HG03175 (cell line): ENCODE results near the gene SLC12A4.

Experiments
- ATAC-seq: cut with Tn5 transposase; IDR thresholded peaks from one replicate; pipeline ENCODE4 v1.9.1; 2021; ENCODE audit warnings: mild to moderate bottlenecking, moderate library complexity; ENCODE audit not compliant: unreplicated experiment

SLC12A4 gene

GRCh38 chr16:67963662-67964321 lies 4.6 kb downstream of the SLC12A4 start:
- ATAC-seq: no peak

- ATAC-seq: no peak
Measured at GRCh38 chr16:67963292-67963661, 5.2 kb downstream of the SLC12A4 start.

GRCh38 chr16:67962135-67962534 lies 6.3 kb downstream of the SLC12A4 start:
- ATAC-seq: no peak

- no peak for ATAC-seq
Measured at GRCh38 chr16:67961551-67961957, 6.9 kb downstream of the SLC12A4 start.

- no peak for ATAC-seq
Measured at GRCh38 chr16:67959536-67960329, 8.7 kb downstream of the SLC12A4 start.

- no peak for ATAC-seq
Measured at GRCh38 chr16:67957622-67958021, 10.8 kb downstream of the SLC12A4 start.

- no peak for ATAC-seq
Measured at GRCh38 chr16:67954421-67955196, 13.8 kb downstream of the SLC12A4 start.

- ATAC-seq: no peak
Measured at GRCh38 chr16:67953641-67954375, 14.6 kb downstream of the SLC12A4 start.

- ATAC-seq: no peak
Measured at GRCh38 chr16:67951485-67951884, 17.0 kb downstream of the SLC12A4 start.

GRCh38 chr16:67950335-67950843 lies 18.0 kb downstream of the SLC12A4 start:
- no peak for ATAC-seq

- no peak for ATAC-seq
Measured at GRCh38 chr16:67949645-67950044, 18.8 kb downstream of the SLC12A4 start.

GRCh38 chr16:67948015-67948414 lies 20.4 kb downstream of the SLC12A4 start:
- no peak for ATAC-seq

- ATAC-seq: no peak
Measured at GRCh38 chr16:67946966-67947558, 21.4 kb downstream of the SLC12A4 start.

GRCh38 chr16:67946128-67946569 lies 22.3 kb downstream of the SLC12A4 start:
- ATAC-seq: no peak

GRCh38 chr16:67945392-67945933 lies 23.0 kb downstream of the SLC12A4 start:
- ATAC-seq: no peak

- no peak for ATAC-seq
Measured at GRCh38 chr16:67944690-67945391, 23.6 kb downstream of the SLC12A4 start.

- ATAC-seq: no peak
Measured at GRCh38 chr16:67943619-67944504, 24.6 kb downstream of the SLC12A4 start, which contains the start of gene LCAT. TSS of gene LCAT (minus strand) at chr16:67944120. CDS start at chr16:67944101, 19 bp downstream.

- no peak for ATAC-seq
Measured at GRCh38 chr16:67943256-67943618, 25.2 kb downstream of the SLC12A4 start.
